ENCODE measurements around the gene CAPN11.

DNA sequence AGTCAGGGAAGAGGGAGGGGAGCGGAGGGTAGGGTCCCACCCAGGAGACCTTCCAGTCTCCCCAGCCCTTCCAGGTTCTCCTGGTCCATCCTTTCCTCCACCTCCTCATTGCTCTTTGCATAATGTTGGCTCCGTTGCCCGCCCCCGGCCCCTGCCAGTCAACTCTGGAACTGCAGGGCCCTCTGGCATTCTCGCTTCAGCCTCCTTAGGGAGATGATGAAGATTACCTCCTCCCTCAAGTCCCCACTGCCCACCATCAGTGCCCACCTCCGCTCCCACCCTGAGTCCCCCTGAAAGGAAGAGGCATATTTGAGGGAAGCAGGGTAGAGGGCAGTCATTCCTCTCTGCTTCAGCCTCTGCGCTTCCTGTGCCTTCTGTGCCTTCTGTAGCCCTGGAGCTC is 22.7 kb upstream of the CAPN11 start:
- TF ChIP-seq ZNF274 (IDR thresholded peaks at IDR 0.05; ENCODE audit: low read length) (no peak), ZNF274 (tag by site-specific recombination; IDR thresholded peaks at IDR 0.05; ENCODE audit: borderline replicate concordance) (no peak), BCL11A (tag by site-specific recombination; IDR thresholded peaks at IDR 0.05; ENCODE audit: low read depth) (no peak), KLF1 (tag by site-specific recombination; IDR thresholded peaks at IDR 0.05) (no peak), ZNF121 (tag by site-specific recombination; IDR thresholded peaks at IDR 0.05) (no peak), ZNF394 (tag by site-specific recombination; IDR thresholded peaks at IDR 0.05; ENCODE audit: borderline replicate concordance) (no peak), ZSCAN30 (tag by site-specific recombination; IDR thresholded peaks at IDR 0.05) (no peak), MZF1 (tag by site-specific recombination; IDR thresholded peaks at IDR 0.05; ENCODE audit: borderline replicate concordance) (no peak)
- TF ChIP-seq, protein P1, sequence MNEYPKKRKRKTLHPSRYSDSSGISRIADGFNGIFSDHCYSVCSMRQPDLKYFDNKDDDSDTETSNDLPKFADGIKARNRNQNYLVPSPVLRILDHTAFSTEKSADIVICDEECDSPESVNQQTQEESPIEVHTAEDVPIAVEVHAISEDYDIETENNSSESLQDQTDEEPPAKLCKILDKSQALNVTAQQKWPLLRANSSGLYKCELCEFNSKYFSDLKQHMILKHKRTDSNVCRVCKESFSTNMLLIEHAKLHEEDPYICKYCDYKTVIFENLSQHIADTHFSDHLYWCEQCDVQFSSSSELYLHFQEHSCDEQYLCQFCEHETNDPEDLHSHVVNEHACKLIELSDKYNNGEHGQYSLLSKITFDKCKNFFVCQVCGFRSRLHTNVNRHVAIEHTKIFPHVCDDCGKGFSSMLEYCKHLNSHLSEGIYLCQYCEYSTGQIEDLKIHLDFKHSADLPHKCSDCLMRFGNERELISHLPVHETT (tag by site-specific recombination; IDR thresholded peaks at IDR 0.05) = no peak
- TF ChIP-seq, protein P2, sequence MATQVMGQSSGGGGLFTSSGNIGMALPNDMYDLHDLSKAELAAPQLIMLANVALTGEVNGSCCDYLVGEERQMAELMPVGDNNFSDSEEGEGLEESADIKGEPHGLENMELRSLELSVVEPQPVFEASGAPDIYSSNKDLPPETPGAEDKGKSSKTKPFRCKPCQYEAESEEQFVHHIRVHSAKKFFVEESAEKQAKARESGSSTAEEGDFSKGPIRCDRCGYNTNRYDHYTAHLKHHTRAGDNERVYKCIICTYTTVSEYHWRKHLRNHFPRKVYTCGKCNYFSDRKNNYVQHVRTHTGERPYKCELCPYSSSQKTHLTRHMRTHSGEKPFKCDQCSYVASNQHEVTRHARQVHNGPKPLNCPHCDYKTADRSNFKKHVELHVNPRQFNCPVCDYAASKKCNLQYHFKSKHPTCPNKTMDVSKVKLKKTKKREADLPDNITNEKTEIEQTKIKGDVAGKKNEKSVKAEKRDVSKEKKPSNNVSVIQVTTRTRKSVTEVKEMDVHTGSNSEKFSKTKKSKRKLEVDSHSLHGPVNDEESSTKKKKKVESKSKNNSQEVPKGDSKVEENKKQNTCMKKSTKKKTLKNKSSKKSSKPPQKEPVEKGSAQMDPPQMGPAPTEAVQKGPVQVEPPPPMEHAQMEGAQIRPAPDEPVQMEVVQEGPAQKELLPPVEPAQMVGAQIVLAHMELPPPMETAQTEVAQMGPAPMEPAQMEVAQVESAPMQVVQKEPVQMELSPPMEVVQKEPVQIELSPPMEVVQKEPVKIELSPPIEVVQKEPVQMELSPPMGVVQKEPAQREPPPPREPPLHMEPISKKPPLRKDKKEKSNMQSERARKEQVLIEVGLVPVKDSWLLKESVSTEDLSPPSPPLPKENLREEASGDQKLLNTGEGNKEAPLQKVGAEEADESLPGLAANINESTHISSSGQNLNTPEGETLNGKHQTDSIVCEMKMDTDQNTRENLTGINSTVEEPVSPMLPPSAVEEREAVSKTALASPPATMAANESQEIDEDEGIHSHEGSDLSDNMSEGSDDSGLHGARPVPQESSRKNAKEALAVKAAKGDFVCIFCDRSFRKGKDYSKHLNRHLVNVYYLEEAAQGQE (tag by site-specific recombination; IDR thresholded peaks at IDR 0.05) = no peak
- TF ChIP-seq, protein P3, sequence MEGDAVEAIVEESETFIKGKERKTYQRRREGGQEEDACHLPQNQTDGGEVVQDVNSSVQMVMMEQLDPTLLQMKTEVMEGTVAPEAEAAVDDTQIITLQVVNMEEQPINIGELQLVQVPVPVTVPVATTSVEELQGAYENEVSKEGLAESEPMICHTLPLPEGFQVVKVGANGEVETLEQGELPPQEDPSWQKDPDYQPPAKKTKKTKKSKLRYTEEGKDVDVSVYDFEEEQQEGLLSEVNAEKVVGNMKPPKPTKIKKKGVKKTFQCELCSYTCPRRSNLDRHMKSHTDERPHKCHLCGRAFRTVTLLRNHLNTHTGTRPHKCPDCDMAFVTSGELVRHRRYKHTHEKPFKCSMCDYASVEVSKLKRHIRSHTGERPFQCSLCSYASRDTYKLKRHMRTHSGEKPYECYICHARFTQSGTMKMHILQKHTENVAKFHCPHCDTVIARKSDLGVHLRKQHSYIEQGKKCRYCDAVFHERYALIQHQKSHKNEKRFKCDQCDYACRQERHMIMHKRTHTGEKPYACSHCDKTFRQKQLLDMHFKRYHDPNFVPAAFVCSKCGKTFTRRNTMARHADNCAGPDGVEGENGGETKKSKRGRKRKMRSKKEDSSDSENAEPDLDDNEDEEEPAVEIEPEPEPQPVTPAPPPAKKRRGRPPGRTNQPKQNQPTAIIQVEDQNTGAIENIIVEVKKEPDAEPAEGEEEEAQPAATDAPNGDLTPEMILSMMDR (tag by site-specific recombination; IDR thresholded peaks at IDR 0.05) = no peak
- TF ChIP-seq, protein P4, sequence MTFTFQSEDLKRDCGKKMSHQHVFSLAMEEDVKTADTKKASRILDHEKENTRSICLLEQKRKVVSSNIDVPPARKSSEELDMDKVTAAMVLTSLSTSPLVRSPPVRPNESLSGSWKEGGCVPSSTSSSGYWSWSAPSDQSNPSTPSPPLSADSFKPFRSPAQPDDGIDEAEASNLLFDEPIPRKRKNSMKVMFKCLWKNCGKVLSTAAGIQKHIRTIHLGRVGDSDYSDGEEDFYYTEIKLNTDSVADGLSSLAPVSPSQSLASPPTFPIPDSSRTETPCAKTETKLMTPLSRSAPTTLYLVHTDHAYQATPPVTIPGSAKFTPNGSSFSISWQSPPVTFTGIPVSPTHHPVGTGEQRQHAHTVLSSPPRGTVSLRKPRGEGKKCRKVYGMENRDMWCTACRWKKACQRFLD (tag by site-specific recombination; IDR thresholded peaks at IDR 0.05) = no peak
- TF ChIP-seq, protein P5, sequence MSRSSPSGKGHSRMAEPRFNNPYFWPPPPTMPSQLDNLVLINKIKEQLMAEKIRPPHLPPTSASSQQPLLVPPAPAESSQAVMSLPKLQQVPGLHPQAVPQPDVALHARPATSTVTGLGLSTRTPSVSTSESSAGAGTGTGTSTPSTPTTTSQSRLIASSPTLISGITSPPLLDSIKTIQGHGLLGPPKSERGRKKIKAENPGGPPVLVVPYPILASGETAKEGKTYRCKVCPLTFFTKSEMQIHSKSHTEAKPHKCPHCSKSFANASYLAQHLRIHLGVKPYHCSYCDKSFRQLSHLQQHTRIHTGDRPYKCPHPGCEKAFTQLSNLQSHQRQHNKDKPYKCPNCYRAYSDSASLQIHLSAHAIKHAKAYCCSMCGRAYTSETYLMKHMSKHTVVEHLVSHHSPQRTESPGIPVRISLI (tag by site-specific recombination; IDR thresholded peaks at IDR 0.05) = no peak

Data from HEK293 (cell line).